Testis (tissue), 3 donors: ENCODE data around the gene ZSWIM5. TPM values are rescaled to one million over a fixed set of nuclear protein-coding genes. Genes with fewer than 3 reads are reported as not detected.

Source experiments
- DNase-seq: peaks from one replicate; pipeline ENCODE4 v3.0.0-alpha.2; 2019
- H3K27ac ChIP-seq, 2 donors: fragments of 200-600 bp; sonication (generic); one replicate each; pipeline ENCODE4 v1.5.1; 2019
- H3K27me3 ChIP-seq: fragments of 200-600 bp; sonication (generic); one replicate; pipeline ENCODE4 v1.5.1; 2019
- H3K36me3 ChIP-seq: fragments of 200-600 bp; sonication (generic); one replicate; pipeline ENCODE4 v1.5.1; 2017; ENCODE audit warnings: low read depth; ENCODE audit errors: missing control alignments
- H3K4me1 ChIP-seq: fragments of 200-600 bp; sonication (generic); one replicate; pipeline ENCODE4 v1.5.1; 2019
- H3K4me3 ChIP-seq, 2 donors: fragments of 200-600 bp; sonication (generic); one replicate each; pipeline ENCODE4 v1.5.1; 2017 to 2019
- H3K9me3 ChIP-seq: fragments of 200-600 bp; sonication (generic); one replicate; pipeline ENCODE4 v1.5.1; 2017
- CTCF ChIP-seq, 3 experiments: fragments of 450-650 bp in 2 of 3; fragments of 200-600 bp in 1 of 3; sonication (generic) in 1 of 3; IDR thresholded peaks; one replicate each; pipeline ENCODE4 v1.5.1; 2016 to 2019; ENCODE audit warnings: antibody characterized with exemption in 3 of 3, mild to moderate bottlenecking in 2 of 3, moderate library complexity in 1 of 3
- POLR2A ChIP-seq: fragments of 450-650 bp; IDR thresholded peaks from one replicate; pipeline ENCODE4 v1.6.1; 2017; ENCODE audit warnings: antibody characterized with exemption, mild to moderate bottlenecking, moderate library complexity
- WGBS, 2 donors: methylation state at CpG; one replicate each; pipeline ENCODE4 v1.1.5; 2018; 5-methylcytosine and 5-hydroxymethylcytosine counted together
- intact Hi-C: fragments of 100-400 bp; cut with DNase I; formaldehyde crosslinking; loops from one replicate; pipeline ENCODE4 v1.15.1; 2023; ENCODE audit warnings: low total_unique reads
- polyA plus RNA-seq: library from polyadenylated mRNA; stranded (reverse); fragments of 350-450 nt; fragmentation: Illumina TruSeq; extraction: RNeasy Lipid Tissue Mini Kit (QIAGEN cat#74804); gene quantifications from one replicate; pipeline ENCODE4 v1.2.3, GENCODE V29; 2014; ENCODE audit warnings: low read depth, low replicate concordance; ENCODE audit not compliant: insufficient read depth
- total RNA-seq, 2 donors: library from RNA; depleted of rRNA; stranded (reverse); fragments of >200 nt; gene quantifications; one replicate each; pipeline ENCODE4 v1.2.3, GENCODE V29; 2016

The ZSWIM5 gene
- total and polyA plus RNA-seq, 3 donors from 2014 or later = 8.8 to 19.5 (median 13.7) TPM

- H3K27ac ChIP-seq = no peak overlapping the region
- DNase-seq = no peak
- WGBS, 2 donors = 95% methylated on average over 5 of the region's 5 CpGs
- intact Hi-C loops = no loop called here
- no peaks in the 10 kb centered on the region for H3K27me3 ChIP-seq
- no peak for TF ChIP-seq CTCF (IDR thresholded peaks at IDR 0.05)
- TF ChIP-seq POLR2A = no peak
- no peaks in the 10 kb centered on the region for H3K9me3 ChIP-seq
- no peak overlapping the region for H3K4me3 ChIP-seq
- H3K4me1 ChIP-seq = no peaks in the 10 kb centered on the region
- H3K36me3 ChIP-seq = no peaks in the 10 kb centered on the region
These were observed 166.1 kb downstream of the ZSWIM5 start for GRCh38 chr1:45040297-45040696.

GRCh38 chr1:45038661-45039364, 167.6 kb downstream of the ZSWIM5 start:
- no peak overlapping the region for H3K4me3 ChIP-seq
- no peak for TF ChIP-seq POLR2A
- no peak for TF ChIP-seq CTCF (IDR thresholded peaks at IDR 0.05)
- no peaks in the 10 kb centered on the region for H3K9me3 ChIP-seq
- H3K27ac ChIP-seq = peak overlapping the region in 1 of 2 donors; percentile 19
- WGBS, 2 donors = 76 to 88% methylated on average over 6 to 8 of the region's 8 CpGs
- no peaks in the 10 kb centered on the region for H3K36me3 ChIP-seq
- no peaks in the 10 kb centered on the region for H3K27me3 ChIP-seq
- no peaks in the 10 kb centered on the region for H3K4me1 ChIP-seq
- intact Hi-C loops = no loop called here
- DNase-seq = peak; percentile 76

- Histone ChIP-seq H3K36me3 (no peaks in the 10 kb centered on the region), H3K27me3 (no peaks in the 10 kb centered on the region), H3K9me3 (no peaks in the 10 kb centered on the region), H3K27ac (no peak overlapping the region), H3K4me1 (no peaks in the 10 kb centered on the region), H3K4me3 (no peak overlapping the region)
- TF ChIP-seq POLR2A = no peak
- TF ChIP-seq CTCF (IDR thresholded peaks at IDR 0.05) = no peak
- intact Hi-C loops = no loop called here
- DNase-seq = no peak
- WGBS, 2 donors = 72 to 73% methylated on average over 2 of the region's 2 CpGs
These were observed 168.2 kb downstream of the ZSWIM5 start for GRCh38 chr1:45038240-45038639.

GRCh38 chr1:45037456-45037855, 168.9 kb downstream of the ZSWIM5 start:
- Histone ChIP-seq H3K4me1 (peaks cover 6% of the 10 kb centered on the region), H3K4me3 (no peak overlapping the region), H3K27ac (no peak overlapping the region), H3K36me3 (no peaks in the 10 kb centered on the region), H3K9me3 (no peaks in the 10 kb centered on the region), H3K27me3 (no peaks in the 10 kb centered on the region)
- intact Hi-C loops = no loop called here
- DNase-seq = peak; percentile 67
- TF ChIP-seq POLR2A (no peak), CTCF (IDR thresholded peaks at IDR 0.05) (no peak)
